Erythroblast (primary cell): ENCODE results near the gene RIN3.

ENCODE experiments used
- GATA1 ChIP-seq: IDR thresholded peaks from 2 replicates; pipeline ENCODE4 v1.6.1; 2011; ENCODE audit warnings: low read depth, mild to moderate bottlenecking, control low read depth, low read length, moderate library complexity
- POLR2A ChIP-seq: IDR thresholded peaks from 2 replicates; pipeline ENCODE4 v1.6.1; 2011; ENCODE audit warnings: mild to moderate bottlenecking, low read length

GRCh38 chr14:92638904-92639303 lies 125.3 kb downstream of the RIN3 start:
- TF ChIP-seq POLR2A (no peak), GATA1 (no peak)
